K562 (cell line): ENCODE measurements around the gene SMYD2. TPM values are rescaled to one million over a fixed set of nuclear protein-coding genes. Genes with fewer than 3 reads are reported as not detected.

Experiments used
- ATAC-seq: fragments of 200-7000 bp; cut with Tn5 transposase; 3 replicates; pipeline ENCODE4 v1.9.1; 2020; ENCODE audit warnings: moderate library complexity
- BruUV-seq: library from RNA; stranded (reverse); fragments of 400-500 nt; replicated peaks from 2 replicates; lab custom pipeline; 2021; lab: Mats Ljungman, UMichigan
- CTCF ChIA-PET: fragments of 300-600 bp; formaldehyde crosslinking; extraction: SDS; loops from one replicate; lab custom pipeline; 2021; ENCODE audit warnings: low intra/inter-chr PET ratio; lab: Yijun Ruan, JAX
- POLR2A ChIA-PET: fragments of 300-600, 350-650 bp; sonication (Branson Sonifier 250); formaldehyde crosslinking; extraction: SDS; loops from one replicate; lab custom pipeline; 2021; ENCODE audit warnings: antibody characterized with exemption, inconsistent platforms; lab: Yijun Ruan, JAX
- DNase-seq, 4 experiments: peaks; one replicate each; pipeline versions ENCODE4 v3.0.0 to v3.0.0-alpha.2; 2011 to 2018; ENCODE audit warnings: low spot score in 3 of 4, mixed read lengths in 3 of 4; ENCODE audit errors: extremely low read depth in 1 of 4
- FAIRE-seq: peaks from 2 replicates; lab custom pipeline; 2011; peaks lifted over from hg19 to GRCh38; lab: Jason Lieb, UNC
- H2AFZ ChIP-seq: 2 replicates; pipeline ENCODE4 v1.6.0; 2011; ENCODE audit warnings: low read depth, low read length, control low read depth, inconsistent platforms
- H3K27ac ChIP-seq: fragments of 200-600 bp; 3 replicates; pipeline ENCODE4 v1.8.0; 2011; ENCODE audit warnings: low read depth, mild to moderate bottlenecking, control low read depth, inconsistent platforms, low read length, moderate library complexity, mixed read lengths; ENCODE audit errors: extremely low read depth
- H3K27me3 ChIP-seq, 2 experiments: fragments of 300-600 bp in 1 of 2; 2 replicates in 1 of 2; 3 replicates in 1 of 2; pipeline versions ENCODE4 v1.6.0 to v1.8.0; 2011; ENCODE audit warnings: inconsistent platforms in 2 of 2, low read length in 2 of 2, mild to moderate bottlenecking in 1 of 2, mixed read lengths in 1 of 2, moderate library complexity in 1 of 2; ENCODE audit not compliant: control insufficient read depth in 2 of 2, insufficient read depth in 2 of 2
- H3K36me3 ChIP-seq: fragments of 300-600 bp; 3 replicates; pipeline ENCODE4 v1.8.0; 2011; ENCODE audit warnings: mild to moderate bottlenecking, low read length, inconsistent platforms; ENCODE audit not compliant: control insufficient read depth, insufficient read depth
- H3K4me1 ChIP-seq, 2 experiments: fragments of 200-600 bp in 1 of 2; replicated peaks in 1 of 2; 2 replicates in 1 of 2; 3 replicates in 1 of 2; pipeline versions ENCODE4 v1.5.1 to v1.8.0; 2011; ENCODE audit warnings: inconsistent platforms in 2 of 2, low read length in 2 of 2, mild to moderate bottlenecking in 1 of 2, mixed read lengths in 1 of 2, moderate library complexity in 1 of 2; ENCODE audit not compliant: control insufficient read depth in 2 of 2, insufficient read depth in 2 of 2
- H3K4me2 ChIP-seq: 2 replicates; pipeline ENCODE4 v1.6.1; 2011; ENCODE audit warnings: low read length, control low read depth, inconsistent platforms, mixed read lengths; ENCODE audit not compliant: insufficient read depth
- H3K4me3 ChIP-seq: fragments of 200-600 bp; sonication (generic), shearing (Covaris generic); 2 replicates; pipeline ENCODE4 v1.5.1; 2016; ENCODE audit warnings: control low read depth, inconsistent platforms
- H3K79me2 ChIP-seq: fragments of 200-600 bp; 3 replicates; pipeline ENCODE4 v1.8.0; 2011; ENCODE audit warnings: low read length, inconsistent platforms; ENCODE audit not compliant: control insufficient read depth, insufficient read depth
- H3K9ac ChIP-seq, 2 experiments: 2 replicates each; pipeline versions ENCODE4 v1.6.0 to v1.6.1; 2011; ENCODE audit warnings: low read depth in 2 of 2, low read length in 2 of 2, control low read depth in 1 of 2, inconsistent platforms in 1 of 2, mild to moderate bottlenecking in 1 of 2, mixed read lengths in 1 of 2; ENCODE audit not compliant: insufficient read depth in 1 of 2
- H3K9me1 ChIP-seq: one replicate; pipeline ENCODE4 v1.6.0; 2011; ENCODE audit warnings: inconsistent platforms, mild to moderate bottlenecking, low read length, moderate library complexity; ENCODE audit not compliant: control insufficient read depth, insufficient read depth
- H3K9me3 ChIP-seq: replicated peaks from 2 replicates; pipeline ENCODE4 v1.5.1; 2011; ENCODE audit warnings: low read depth, low read length, inconsistent platforms; ENCODE audit not compliant: control insufficient read depth, insufficient read depth
- H4K20me1 ChIP-seq: replicated peaks from 2 replicates; pipeline ENCODE4 v1.6.1; 2011; ENCODE audit warnings: low read length, inconsistent platforms, mixed read lengths; ENCODE audit not compliant: control insufficient read depth, insufficient read depth
- CSDE1 ChIP-seq, 2 experiments: fragments of 450-650 bp; IDR thresholded peaks; 2 replicates each; pipeline ENCODE4 v1.6.1; 2016; ENCODE audit warnings: mild to moderate bottlenecking in 1 of 2
- E2F4 ChIP-seq: sonication (generic); formaldehyde crosslinking; IDR thresholded peaks from 2 replicates; pipeline ENCODE4 v1.8.0; 2022; ENCODE audit warnings: mild to moderate bottlenecking, low read depth, missing genetic modification reagents
- FOS ChIP-seq: IDR thresholded peaks from 3 replicates; pipeline ENCODE4 v1.6.1; 2011; ENCODE audit not compliant: insufficient read length; ENCODE audit errors: extremely low read depth
- GTF2E2 ChIP-seq: fragments of 200-800 bp; sonication (Bioruptor generic); IDR thresholded peaks from 2 replicates; pipeline ENCODE4 v1.6.1; 2016; ENCODE audit warnings: missing genetic modification characterization, missing compliant biosample characterization
- HOXB6 ChIP-seq: fragments of 250-450 bp; sonication (Bioruptor Pico); IDR thresholded peaks from 2 replicates; pipeline ENCODE4 v1.5.1; 2022; ENCODE audit warnings: mild to moderate bottlenecking, borderline replicate concordance
- IRF9 ChIP-seq: fragments of 450-650 bp; IDR thresholded peaks from 2 replicates; pipeline ENCODE4 v1.6.1; 2016; ENCODE audit warnings: missing biosample characterization, missing genetic modification characterization
- KAT8 ChIP-seq: fragments of 450-650 bp; IDR thresholded peaks from 2 replicates; pipeline ENCODE4 v1.6.1; 2016; ENCODE audit warnings: low read depth, mild to moderate bottlenecking
- L3MBTL2 ChIP-seq: fragments of 450-650 bp; IDR thresholded peaks from 2 replicates; pipeline ENCODE4 v1.6.1; 2016; ENCODE audit warnings: mild to moderate bottlenecking, moderate library complexity
- NONO ChIP-seq, 2 experiments: fragments of 200-400 bp in 1 of 2; fragments of 450-650 bp in 1 of 2; formaldehyde crosslinking in 1 of 2; IDR thresholded peaks; 2 replicates each; pipeline ENCODE4 v1.6.1; 2017; ENCODE audit warnings: low read depth in 2 of 2, mild to moderate bottlenecking in 2 of 2, moderate library complexity in 2 of 2, low read length in 1 of 2
- RB1 ChIP-seq: fragments of 450-650 bp; IDR thresholded peaks from 2 replicates; pipeline ENCODE4 v1.6.1; 2017; ENCODE audit warnings: low read depth, mild to moderate bottlenecking
- ZBTB2 ChIP-seq: fragments of 450-650 bp; IDR thresholded peaks from 2 replicates; pipeline ENCODE4 v1.6.1; 2016; ENCODE audit warnings: antibody characterized with exemption
- WGBS: fragments of 100-300 bp; shearing (Covaris generic); methylation state at CpG from one replicate; pipeline ENCODE4 v1.1.6; 2016; ENCODE audit warnings: low coverage, mixed read lengths; ENCODE audit not compliant: insufficient coverage; ENCODE audit errors: missing lambda C conversion rate; 5-methylcytosine and 5-hydroxymethylcytosine counted together
- in situ Hi-C: fragments of 300-500 bp; cut with MboI; formaldehyde crosslinking; loops from 4 replicates; pipeline ENCODE4 v1.15.0; 2018; ENCODE audit warnings: inconsistent platforms, mixed read lengths
- intact Hi-C: fragments of 100-400 bp; cut with micrococcal nuclease; formaldehyde crosslinking; loops from 2 replicates; pipeline ENCODE4 v1.14.2; 2022
- polyA plus RNA-seq, 8 experiments: library from polyadenylated mRNA; depleted of rRNA in 4 of 8; stranded (reverse) in 5 of 8; unstranded in 3 of 8; fragments of >200 nt; fragmentation: Nextera tagmentation in 2 of 8; fragmentation: Illumina TruSeq in 1 of 8; extraction: Ambion mirVana in 2 of 8; extraction: Trizol in 1 of 8; gene quantifications; 2 replicates each; pipeline versions ENCODE4 v1.2.1 to v1.2.3, GENCODE V29; 2011 to 2014; ENCODE audit warnings: inconsistent platforms in 1 of 8, missing spikeins in 1 of 8
- total RNA-seq, 7 experiments: library from RNA; depleted of rRNA in 6 of 7; stranded (reverse); fragments of >200 nt in 6 of 7; fragmentation: Illumina TruSeq in 2 of 7; extraction: Trizol in 2 of 7; gene quantifications; 2 replicates each; pipeline versions ENCODE4 v1.2.1 to v1.2.3, GENCODE V29; 2011 to 2021; ENCODE audit warnings: low replicate concordance in 1 of 7

The SMYD2 gene
- total and polyA plus RNA-seq, 9 of the 15 experiments (the other 6 are each of a cell fraction or from before 2014, with no cell fraction given) = 13.8 to 81.3 (median 39.9) TPM

GRCh38 chr1:214349008-214349407, 68.0 kb downstream of the SMYD2 start:
- Histone ChIP-seq H2AFZ (no peak overlapping the region), H3K79me2 (no peaks in the 10 kb centered on the region), H3K36me3 (no peaks in the 10 kb centered on the region), H3K4me2 (no peak overlapping the region), H3K9me1 (no peaks in the 10 kb centered on the region), H3K9ac (no peak overlapping the region), H4K20me1 (no peaks in the 10 kb centered on the region), H3K9me3 (peaks cover 6% of the 10 kb centered on the region; the same call in 1 of the 2 replicates), H3K27me3 (peaks cover 0 to 10% of the 10 kb centered on the region in 2 experiments; a peak in 3 of 5 replicates), H3K4me1 (no peaks in the 10 kb centered on the region), H3K27ac (no peak overlapping the region), H3K4me3 (no peak overlapping the region)
- CTCF ChIA-PET = no interaction called here
- POLR2A ChIA-PET = no interaction called here
- intact Hi-C loops (no loop called here), in situ Hi-C loops (no loop called here)
- ATAC-seq = peak; percentile 41; the same call in 1 of the 3 replicates
- FAIRE-seq = no peak
- no peak for DNase-seq
- 5% methylated on average over 5 of the region's 5 CpGs for WGBS
- TF ChIP-seq L3MBTL2 (no peak), CSDE1 (IDR thresholded peaks at IDR 0.05) (no peak), IRF9 (tag) (no peak)
- no TSS peak for BruUV-seq

- Histone ChIP-seq H3K4me2 (no peak overlapping the region), H2AFZ (no peak overlapping the region), H3K27ac (no peak overlapping the region), H3K27me3 (peaks cover 5 to 10% of the 10 kb centered on the region in 2 experiments; a peak in 3 of 5 replicates), H3K9me1 (no peaks in the 10 kb centered on the region), H4K20me1 (no peaks in the 10 kb centered on the region), H3K4me1 (no peaks in the 10 kb centered on the region), H3K36me3 (no peaks in the 10 kb centered on the region), H3K4me3 (no peak overlapping the region), H3K9me3 (peaks cover 6% of the 10 kb centered on the region; the same call in 1 of the 2 replicates), H3K9ac (no peak overlapping the region), H3K79me2 (no peaks in the 10 kb centered on the region)
- ATAC-seq (no peak), DNase-seq (no peak), FAIRE-seq (no peak)
- WGBS = 2% methylated on average over 2 of the region's 2 CpGs
- intact Hi-C loops (no loop called here), in situ Hi-C loops (no loop called here)
- ChIA-PET POLR2A (interaction anchor here (0.8 kb wide), 2 partner anchors 12 to 17 kb away, joined by 3 to 4 read pairs; no protein-coding TSS in a partner anchor), CTCF (no interaction called here)
- no TSS peak for BruUV-seq
- TF ChIP-seq E2F4 (no peak), KAT8 (no peak), ZBTB2 (no peak), GTF2E2 (no peak), NONO (IDR thresholded peaks at IDR 0.05; ENCODE audit: low read depth in 2 of 2, low read length in 1 of 2) (no peak), FOS (no peak), HOXB6 (CRISPR knock-in tag) (no peak), RB1 (no peak)
These were observed 68.8 kb downstream of the SMYD2 start for GRCh38 chr1:214349781-214350180.
